Right lobe of liver (tissue), 6 donors: ENCODE results near the gene HTN1. TPM values are rescaled to one million over a fixed set of nuclear protein-coding genes. Genes with fewer than 3 reads are reported as not detected.
"Not testable (repeated sequence)": the region's sequence is repeated elsewhere in the genome, so short reads cannot be mapped to it uniquely, and the experiment has no call there.

Experiments used
- ATAC-seq, 4 donors: fragments of 200-7000 bp; cut with Tn5 transposase; one replicate each; pipeline ENCODE4 v1.9.1; 2020; ENCODE audit warnings: mild to moderate bottlenecking in 4 of 4, moderate library complexity in 4 of 4
- DNase-seq, 3 donors: peaks; one replicate each; pipeline ENCODE4 v3.0.0-alpha.2; 2020
- H3K27ac ChIP-seq, 3 donors: fragments of 200-600 bp; one replicate each; pipeline ENCODE4 v1.8.0; 2022
- H3K27me3 ChIP-seq, 2 donors: fragments of 200-600 bp; one replicate each; pipeline ENCODE4 v1.8.0; 2022
- H3K36me3 ChIP-seq, 4 donors: fragments of 200-600 bp; sonication (generic) in 1 of 4; one replicate each; pipeline versions ENCODE4 v1.5.1 to v1.8.0; 2017 to 2022; ENCODE audit warnings: control low read depth in 1 of 4
- H3K4me1 ChIP-seq, 4 donors: fragments of 200-600 bp; sonication (generic) in 1 of 4; one replicate each; pipeline versions ENCODE4 v1.5.1 to v1.8.0; 2017 to 2022; ENCODE audit warnings: control low read depth in 1 of 4
- H3K4me3 ChIP-seq, 3 donors: fragments of 200-600 bp; one replicate each; pipeline ENCODE4 v1.8.0; 2022
- H3K9me3 ChIP-seq, 4 donors: fragments of 200-600 bp; sonication (generic) in 1 of 4; one replicate each; pipeline versions ENCODE4 v1.5.1 to v1.8.0; 2017 to 2022; ENCODE audit warnings: control low read depth in 1 of 4
- CTCF ChIP-seq, 4 donors: fragments of 200-600 bp in 3 of 4; fragments of 450-650 bp in 1 of 4; IDR thresholded peaks; one replicate each; pipeline versions ENCODE4 v1.5.1 to v1.8.0; 2016 to 2022; ENCODE audit warnings: antibody characterized with exemption in 4 of 4, mild to moderate bottlenecking in 2 of 4
- POLR2A ChIP-seq: fragments of 450-650 bp; IDR thresholded peaks from one replicate; pipeline ENCODE4 v1.6.1; 2017; ENCODE audit warnings: antibody characterized with exemption, mild to moderate bottlenecking
- WGBS: methylation state at CpG from one replicate; pipeline ENCODE4 v1.1.6; 2018; ENCODE audit warnings: low coverage, low lambda C conversion rate; ENCODE audit not compliant: insufficient coverage; ENCODE audit errors: missing lambda C conversion rate; 5-methylcytosine and 5-hydroxymethylcytosine counted together
- intact Hi-C, 2 donors: fragments of 100-400 bp; cut with DNase I; formaldehyde crosslinking; loops; one replicate each; pipeline versions ENCODE4 v1.11.2 to v1.14.1; 2022
- total RNA-seq, 6 experiments: library from RNA; depleted of rRNA in 2 of 6; stranded (reverse); fragments of >200 nt in 2 of 6; fragmentation: NEBNext Ultra II Directional in 3 of 6; extraction: Animal tissue kit (Norgen Biotek cat#: 25700) in 3 of 6; gene quantifications; one replicate each; pipeline versions ENCODE4 v1.1.0 to v1.2.4, GENCODE V29; 2016 to 2023
- donor health status: DM: no; HTN: yes; CAD: no.
- donor health status: DM: no; HTN: no; CAD: no.
- donor health status: DM: no; HTN: no; CAD: no.
- donor health status: DM: no; HTN: yes; CAD: no.
- donor health status: DM: no; HTN: yes; CAD: no.

HTN1 gene
- total RNA-seq, 6 experiments from 2014 or later: not detected

- no peak overlapping the region for H3K27ac ChIP-seq
- WGBS: 71% methylated on average over 5 of the region's 5 CpGs
Observed at GRCh38 chr4:70027011-70027410, 23.2 kb upstream of the HTN1 start.

GRCh38 chr4:70028159-70028558 is 22.1 kb upstream of the HTN1 start, which contains the start of gene HTN3:
Gene HTN3 (plus strand): TSS chr4:70028459. CDS start chr4:70030741, 2,282 bp downstream.
- H3K9me3 ChIP-seq, H3K4me3 ChIP-seq, intact Hi-C loops, H3K27ac ChIP-seq, H3K4me1 ChIP-seq, H3K36me3 ChIP-seq, H3K27me3 ChIP-seq, ATAC-seq, DNase-seq: not testable (repeated sequence)
- WGBS: 62% methylated on average over 5 of the region's 7 CpGs

More at GRCh38 chr4:70027011-70027410, 23.2 kb upstream of the HTN1 start:
- no peaks in the 10 kb centered on the region for H3K27me3 ChIP-seq
- H3K4me1 ChIP-seq: no peaks in the 10 kb centered on the region
- DNase-seq (no peak), ATAC-seq (no peak)
- H3K4me3 ChIP-seq: no peak overlapping the region
- no peaks in the 10 kb centered on the region for H3K36me3 ChIP-seq
- TF ChIP-seq CTCF (IDR thresholded peaks at IDR 0.05) (no peak), POLR2A (no peak)
- H3K9me3 ChIP-seq: no peaks in the 10 kb centered on the region
- intact Hi-C loops: no loop called here

GRCh38 chr4:70037559-70037958 is 12.7 kb upstream of the HTN1 start:
- H3K27me3 ChIP-seq, H3K9me3 ChIP-seq, H3K4me1 ChIP-seq, H3K36me3 ChIP-seq, ATAC-seq, H3K4me3 ChIP-seq, H3K27ac ChIP-seq, DNase-seq, intact Hi-C loops: not testable (repeated sequence)
- 85% methylated on average over 3 of the region's 18 CpGs for WGBS

GRCh38 chr4:70039928-70040327 is 10.3 kb upstream of the HTN1 start:
- ATAC-seq, H3K9me3 ChIP-seq, H3K4me3 ChIP-seq, DNase-seq, H3K27ac ChIP-seq, H3K4me1 ChIP-seq, H3K27me3 ChIP-seq, intact Hi-C loops, H3K36me3 ChIP-seq: not testable (repeated sequence)

GRCh38 chr4:70041652-70042286 is 8.5 kb upstream of the HTN1 start:
- H3K4me1 ChIP-seq: no peaks in the 10 kb centered on the region
- H3K9me3 ChIP-seq: no peaks in the 10 kb centered on the region
- DNase-seq (no peak), ATAC-seq (no peak)
- no peaks in the 10 kb centered on the region for H3K36me3 ChIP-seq
- TF ChIP-seq POLR2A (no peak), CTCF (IDR thresholded peaks at IDR 0.05) (no peak)
- H3K27me3 ChIP-seq: no peaks in the 10 kb centered on the region
- WGBS: 44% methylated on average over 3 of the region's 7 CpGs
- intact Hi-C loops: no loop called here
- H3K27ac ChIP-seq: no peak overlapping the region
- H3K4me3 ChIP-seq: no peak overlapping the region

GRCh38 chr4:70056534-70056933 is 6.3 kb downstream of the HTN1 start:
- H3K9me3 ChIP-seq, H3K27me3 ChIP-seq, H3K4me1 ChIP-seq, DNase-seq, H3K27ac ChIP-seq, H3K36me3 ChIP-seq, ATAC-seq, intact Hi-C loops, H3K4me3 ChIP-seq: not testable (repeated sequence)
- 7% methylated on average over 1 of the region's 1 CpG for WGBS

- intact Hi-C loops: no loop called here
- H3K27me3 ChIP-seq: no peaks in the 10 kb centered on the region
Observed at GRCh38 chr4:70057651-70058050, 7.4 kb downstream of the HTN1 start.

More at GRCh38 chr4:70057651-70058050, 7.4 kb downstream of the HTN1 start:
- DNase-seq (no peak), ATAC-seq (no peak)
- Histone ChIP-seq H3K9me3 (no peaks in the 10 kb centered on the region), H3K4me1 (no peaks in the 10 kb centered on the region), H3K4me3 (no peak overlapping the region), H3K36me3 (no peaks in the 10 kb centered on the region), H3K27ac (no peak overlapping the region)
- WGBS: 60% methylated on average over 1 of the region's 1 CpG
- TF ChIP-seq POLR2A (no peak), CTCF (IDR thresholded peaks at IDR 0.05) (no peak)
